Keratinocyte (primary cell): Measurements from ENCODE around the gene DNAH12. TPM values are rescaled to one million over a fixed set of nuclear protein-coding genes. Genes with fewer than 3 reads are reported as not detected.
"Not testable (repeated sequence)": the region's sequence is repeated elsewhere in the genome, so short reads cannot be mapped to it uniquely, and the experiment has no call there.

Experiments
- DNase-seq: peaks from one replicate; pipeline ENCODE4 v3.0.0-alpha.2; 2011; ENCODE audit warnings: low read depth, missing footprints, low spot score
- FAIRE-seq: peaks from 2 replicates; lab custom pipeline; 2011; peaks lifted over from hg19 to GRCh38; lab: Jason Lieb, UNC
- H2AFZ ChIP-seq: 2 replicates; pipeline ENCODE4 v1.6.0; 2012; ENCODE audit warnings: low read length, control low read depth, inconsistent platforms; ENCODE audit not compliant: control insufficient read depth
- H3K27ac ChIP-seq: 2 replicates; pipeline ENCODE4 v1.5.1; 2011; ENCODE audit warnings: low read length; ENCODE audit not compliant: control insufficient read depth, insufficient read depth
- H3K27me3 ChIP-seq: 3 replicates; pipeline ENCODE4 v1.6.0; 2011; ENCODE audit warnings: low read length; ENCODE audit not compliant: control insufficient read depth, insufficient read depth; ENCODE audit errors: extremely low read depth
- H3K36me3 ChIP-seq, 2 experiments: 2 replicates in 1 of 2; 3 replicates in 1 of 2; pipeline ENCODE4 v1.5.1; 2011; ENCODE audit warnings: low read length in 2 of 2, mild to moderate bottlenecking in 1 of 2; ENCODE audit not compliant: control insufficient read depth in 2 of 2, insufficient read depth in 2 of 2; ENCODE audit errors: extremely low read depth in 1 of 2
- H3K4me1 ChIP-seq: 3 replicates; pipeline ENCODE4 v1.5.1; 2011; ENCODE audit warnings: low read length; ENCODE audit not compliant: control insufficient read depth, insufficient read depth; ENCODE audit errors: extremely low read depth
- H3K4me2 ChIP-seq: 3 replicates; pipeline ENCODE4 v1.6.0; 2011; ENCODE audit warnings: low read depth, low read length; ENCODE audit not compliant: control insufficient read depth, insufficient read depth; ENCODE audit errors: extremely low read depth
- H3K4me3 ChIP-seq, 3 experiments: fragments of 200-600 bp in 1 of 3; sonication (generic) in 1 of 3; 2 replicates in 2 of 3; 3 replicates in 1 of 3; pipeline ENCODE4 v1.5.1; 2011 to 2016; ENCODE audit warnings: low read length in 3 of 3, mild to moderate bottlenecking in 3 of 3, control low read depth in 2 of 3, inconsistent platforms in 1 of 3, low read depth in 1 of 3, mixed read lengths in 1 of 3, mixed run types in 1 of 3, moderate library complexity in 1 of 3; ENCODE audit not compliant: control insufficient read depth in 2 of 3, insufficient read depth in 2 of 3; ENCODE audit errors: extremely low read depth in 1 of 3
- H3K79me2 ChIP-seq: 2 replicates; pipeline ENCODE4 v1.6.0; 2012; ENCODE audit warnings: low read length; ENCODE audit not compliant: control insufficient read depth, insufficient read depth
- H3K9ac ChIP-seq: 3 replicates; pipeline ENCODE4 v1.6.0; 2011; ENCODE audit warnings: low read length; ENCODE audit not compliant: control insufficient read depth, insufficient read depth; ENCODE audit errors: extremely low read depth
- H3K9me1 ChIP-seq: 3 replicates; pipeline ENCODE4 v1.6.0; 2011; ENCODE audit warnings: low read length; ENCODE audit not compliant: control insufficient read depth, insufficient read depth; ENCODE audit errors: extremely low read depth
- H3K9me3 ChIP-seq: 2 replicates; pipeline ENCODE4 v1.5.1; 2012; ENCODE audit warnings: low read depth, low read length; ENCODE audit not compliant: control insufficient read depth
- H4K20me1 ChIP-seq: 3 replicates; pipeline ENCODE4 v1.6.0; 2011; ENCODE audit warnings: low read length; ENCODE audit not compliant: control insufficient read depth, insufficient read depth; ENCODE audit errors: extremely low read depth
- EZH2 ChIP-seq: IDR thresholded peaks from one replicate; pipeline ENCODE4 v1.6.1; 2012; ENCODE audit warnings: inconsistent platforms, mild to moderate bottlenecking, low read length, moderate library complexity
- dilution Hi-C: fragments of 300-500 bp; cut with MboI; formaldehyde crosslinking; loops from one replicate; pipeline ENCODE4 v1.7.0; 2020; ENCODE audit warnings: low sequenced_read_pairs; ENCODE audit not compliant: extremely low pct_ligation_motif_present
- polyA plus RNA-seq, 5 experiments: library from polyadenylated mRNA; depleted of rRNA in 3 of 5; stranded (reverse) in 3 of 5; stranded (forward) in 1 of 5; unstranded in 1 of 5; fragments of >200 nt; gene quantifications; 1 replicate in 1 of 5; 2 replicates in 3 of 5; 3 replicates in 1 of 5; pipeline versions ENCODE4 v1.2.1 to v1.2.3, GENCODE V29; 2011 to 2012; ENCODE audit warnings: missing spikeins in 2 of 5, low read depth in 1 of 5, low replicate concordance in 1 of 5
- TF ChIP-seq, protein P1 (sequence below), 3 experiments: IDR thresholded peaks in 1 of 3; conservative IDR thresholded peaks in 1 of 3; optimal IDR thresholded peaks in 1 of 3; 2 replicates in 2 of 3; 3 replicates in 1 of 3; pipeline versions ENCODE3 to v1.5.1; 2011; ENCODE audit warnings: low read length in 3 of 3, mild to moderate bottlenecking in 3 of 3, moderate library complexity in 2 of 3, control low read depth in 1 of 3, inconsistent platforms in 1 of 3; ENCODE audit not compliant: insufficient read depth in 2 of 3; ENCODE audit errors: extremely low read depth in 1 of 3

DNAH12 gene
- polyA plus RNA-seq, 1 donor (not counting 4 experiments of a cell fraction or from before 2014, with no cell fraction given) = not detected

DNA sequence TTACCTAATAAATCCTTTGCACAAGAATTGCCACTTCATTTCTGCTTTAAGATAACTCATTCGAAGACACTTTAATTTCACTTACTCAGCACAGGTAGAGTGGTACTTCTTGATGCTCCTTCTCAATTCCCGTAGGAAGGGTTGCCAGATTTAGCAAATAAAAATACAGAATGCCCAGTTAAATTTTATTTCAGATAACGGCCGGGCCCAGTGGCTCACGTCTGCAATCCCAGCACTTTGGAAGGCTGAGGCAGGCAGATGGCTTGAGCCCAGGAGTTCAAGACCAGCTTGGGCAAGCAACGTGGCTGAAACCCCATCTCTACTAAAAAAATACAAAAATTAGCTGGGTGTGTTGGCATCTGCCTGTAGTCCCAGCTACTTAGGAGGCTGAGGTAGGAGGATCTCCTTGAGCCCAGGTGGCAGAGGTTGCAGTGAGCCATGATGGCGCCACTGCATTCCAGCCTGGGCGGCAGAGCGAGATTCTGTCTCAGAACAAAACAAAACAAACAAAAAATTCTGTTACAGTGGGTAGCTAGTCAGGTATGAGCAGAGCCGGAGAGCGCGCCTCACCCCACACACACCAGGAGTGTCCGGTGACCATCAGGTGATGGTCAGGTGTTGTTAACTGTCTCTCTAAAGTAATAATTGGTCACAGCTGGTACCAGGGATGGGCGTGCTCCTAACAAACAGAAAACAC is 92.8 kb downstream of the DNAH12 start:
- Histone ChIP-seq H3K4me3 (no peak overlapping the region), H3K27ac (no peak overlapping the region), H3K36me3 (no peaks in the 10 kb centered on the region), H3K9me3 (no peaks in the 10 kb centered on the region), H3K4me1 (no peaks in the 10 kb centered on the region), H2AFZ (no peak overlapping the region), H3K79me2 (no peaks in the 10 kb centered on the region), H3K4me2 (no peak overlapping the region), H3K9ac (no peak overlapping the region), H3K9me1 (no peaks in the 10 kb centered on the region), H3K27me3 (no peaks in the 10 kb centered on the region), H4K20me1 (no peaks in the 10 kb centered on the region)
- no peak for TF ChIP-seq EZH2
- TF ChIP-seq, protein P1, sequence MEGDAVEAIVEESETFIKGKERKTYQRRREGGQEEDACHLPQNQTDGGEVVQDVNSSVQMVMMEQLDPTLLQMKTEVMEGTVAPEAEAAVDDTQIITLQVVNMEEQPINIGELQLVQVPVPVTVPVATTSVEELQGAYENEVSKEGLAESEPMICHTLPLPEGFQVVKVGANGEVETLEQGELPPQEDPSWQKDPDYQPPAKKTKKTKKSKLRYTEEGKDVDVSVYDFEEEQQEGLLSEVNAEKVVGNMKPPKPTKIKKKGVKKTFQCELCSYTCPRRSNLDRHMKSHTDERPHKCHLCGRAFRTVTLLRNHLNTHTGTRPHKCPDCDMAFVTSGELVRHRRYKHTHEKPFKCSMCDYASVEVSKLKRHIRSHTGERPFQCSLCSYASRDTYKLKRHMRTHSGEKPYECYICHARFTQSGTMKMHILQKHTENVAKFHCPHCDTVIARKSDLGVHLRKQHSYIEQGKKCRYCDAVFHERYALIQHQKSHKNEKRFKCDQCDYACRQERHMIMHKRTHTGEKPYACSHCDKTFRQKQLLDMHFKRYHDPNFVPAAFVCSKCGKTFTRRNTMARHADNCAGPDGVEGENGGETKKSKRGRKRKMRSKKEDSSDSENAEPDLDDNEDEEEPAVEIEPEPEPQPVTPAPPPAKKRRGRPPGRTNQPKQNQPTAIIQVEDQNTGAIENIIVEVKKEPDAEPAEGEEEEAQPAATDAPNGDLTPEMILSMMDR (optimal IDR thresholded peaks at IDR 0.05 in 1 of 3, IDR thresholded peaks at IDR 0.05 in 1 of 3, conservative IDR thresholded peaks at IDR 0.05 in 1 of 3; ENCODE audit: extremely low read depth in 1 of 3, insufficient read depth in 2 of 3, low read length in 3 of 3) = no peak
- DNase-seq (no peak), FAIRE-seq (no peak)
- dilution Hi-C loops = no loop called here

DNA sequence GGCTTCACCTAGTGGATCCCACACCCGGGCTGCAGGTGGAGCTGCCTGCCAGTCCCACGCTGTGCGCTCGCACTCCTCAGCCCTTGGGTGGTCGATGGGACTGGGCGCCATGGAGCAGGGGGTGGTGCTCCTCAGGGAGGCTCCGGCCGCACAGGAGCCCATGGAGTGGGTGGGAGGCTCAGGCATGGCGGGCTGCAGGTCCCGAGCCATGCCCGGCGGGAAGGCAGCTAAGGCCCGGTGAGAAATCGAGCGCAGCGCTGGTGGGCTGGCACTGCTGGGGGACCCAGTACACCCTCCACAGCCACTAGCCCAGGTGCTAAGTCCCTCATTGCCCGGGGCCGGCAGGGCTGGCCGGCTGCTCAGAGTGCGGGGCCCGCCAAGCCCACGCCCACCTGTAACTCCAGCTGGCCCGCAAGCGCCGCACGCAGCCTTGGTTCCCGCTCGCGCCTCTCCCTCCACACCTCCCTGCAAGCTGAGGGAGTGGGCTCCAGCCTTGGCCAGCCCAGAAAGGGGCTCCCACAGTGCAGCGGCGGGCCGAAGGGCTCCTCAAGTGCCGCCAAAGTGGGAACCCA is 94.8 kb downstream of the DNAH12 start:
- H3K27me3 ChIP-seq, H3K79me2 ChIP-seq, DNase-seq, H3K4me3 ChIP-seq, H3K9ac ChIP-seq, H2AFZ ChIP-seq, H3K4me2 ChIP-seq, H3K4me1 ChIP-seq, H3K9me1 ChIP-seq, FAIRE-seq, H3K9me3 ChIP-seq, H3K36me3 ChIP-seq, H4K20me1 ChIP-seq, dilution Hi-C loops, H3K27ac ChIP-seq: not testable (repeated sequence)

DNA sequence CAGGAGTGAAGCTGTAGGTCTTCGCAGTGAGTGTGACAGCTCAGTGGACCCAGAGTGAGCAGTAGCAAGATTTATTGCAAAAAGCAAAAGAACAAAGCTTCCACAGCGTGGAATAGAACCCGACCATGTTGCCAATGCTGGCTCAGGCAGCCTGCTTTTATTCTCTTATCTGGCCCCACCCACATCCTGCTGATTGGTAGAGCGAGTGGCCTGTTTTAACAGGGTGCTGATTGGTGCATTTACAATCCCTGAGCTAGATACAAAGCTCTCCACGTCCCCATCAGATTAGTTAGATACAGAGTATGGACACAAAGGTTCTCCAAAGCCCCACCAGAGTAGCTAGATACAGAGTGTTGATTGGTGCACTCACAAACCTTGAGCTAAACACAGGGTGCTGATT is 95.7 kb downstream of the DNAH12 start:
- FAIRE-seq, H3K27ac ChIP-seq, H3K36me3 ChIP-seq, H3K9me3 ChIP-seq, H3K9ac ChIP-seq, H3K27me3 ChIP-seq, H3K9me1 ChIP-seq, H3K4me3 ChIP-seq, H3K4me2 ChIP-seq, H3K79me2 ChIP-seq, H3K4me1 ChIP-seq, DNase-seq, H4K20me1 ChIP-seq, dilution Hi-C loops: not testable (repeated sequence)
- peak overlapping the region; percentile 19 for H2AFZ ChIP-seq
